ENCODE measurements around the gene SLC38A9.

DNA sequence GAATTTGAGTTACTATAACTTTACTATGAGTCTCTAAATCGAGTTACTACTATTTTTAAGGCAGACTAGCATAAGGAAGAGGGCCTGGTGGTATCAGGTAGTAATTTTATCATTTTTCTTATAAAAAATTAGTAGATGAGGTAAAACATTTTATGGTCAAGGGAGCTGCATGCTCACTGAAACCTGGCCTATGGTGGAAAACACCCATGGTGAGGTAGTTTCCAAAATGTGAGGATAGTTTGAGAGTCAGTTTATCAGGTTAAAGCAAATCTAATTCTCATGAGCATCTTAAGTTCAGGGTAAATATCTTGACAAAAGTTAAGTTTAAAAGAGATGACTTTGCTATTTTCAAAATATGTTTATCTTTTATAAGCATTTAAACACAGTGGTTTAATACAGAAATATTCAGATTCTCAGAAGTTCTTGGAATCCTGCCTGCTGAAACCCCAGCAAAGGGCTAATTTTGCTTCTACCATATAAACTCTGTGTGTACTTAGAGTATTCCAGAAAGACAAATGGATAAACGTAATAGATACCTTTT lies 35.7 kb upstream of the SLC38A9 start:
- TF ChIP-seq, protein P1, sequence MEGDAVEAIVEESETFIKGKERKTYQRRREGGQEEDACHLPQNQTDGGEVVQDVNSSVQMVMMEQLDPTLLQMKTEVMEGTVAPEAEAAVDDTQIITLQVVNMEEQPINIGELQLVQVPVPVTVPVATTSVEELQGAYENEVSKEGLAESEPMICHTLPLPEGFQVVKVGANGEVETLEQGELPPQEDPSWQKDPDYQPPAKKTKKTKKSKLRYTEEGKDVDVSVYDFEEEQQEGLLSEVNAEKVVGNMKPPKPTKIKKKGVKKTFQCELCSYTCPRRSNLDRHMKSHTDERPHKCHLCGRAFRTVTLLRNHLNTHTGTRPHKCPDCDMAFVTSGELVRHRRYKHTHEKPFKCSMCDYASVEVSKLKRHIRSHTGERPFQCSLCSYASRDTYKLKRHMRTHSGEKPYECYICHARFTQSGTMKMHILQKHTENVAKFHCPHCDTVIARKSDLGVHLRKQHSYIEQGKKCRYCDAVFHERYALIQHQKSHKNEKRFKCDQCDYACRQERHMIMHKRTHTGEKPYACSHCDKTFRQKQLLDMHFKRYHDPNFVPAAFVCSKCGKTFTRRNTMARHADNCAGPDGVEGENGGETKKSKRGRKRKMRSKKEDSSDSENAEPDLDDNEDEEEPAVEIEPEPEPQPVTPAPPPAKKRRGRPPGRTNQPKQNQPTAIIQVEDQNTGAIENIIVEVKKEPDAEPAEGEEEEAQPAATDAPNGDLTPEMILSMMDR (IDR thresholded peaks at IDR 0.05; ENCODE audit: low read depth, low read length): no peak
- TF ChIP-seq EZH2phosphoT487 (IDR thresholded peaks at IDR 0.05; ENCODE audit: low read depth): no peak

Data from OCI-LY3 (cell line).